ENCODE measurements around the gene SLC25A24.
"Not testable (repeated sequence)": the region's sequence is repeated elsewhere in the genome, so short reads cannot be mapped to it uniquely, and the experiment has no call there.

Gene SLC25A24

GRCh38 chr1:108199781-108200686 lies at the start of gene SLC25A24:
SLC25A24 (minus strand) TSS chr1:108200343; CDS start chr1:108200138, 205 bp downstream.
- in situ Hi-C loops (cut with MboI; ENCODE audit: low sequenced_read_pairs) = no loop called here

- in situ Hi-C loops (cut with MboI; ENCODE audit: low sequenced_read_pairs) = not testable (repeated sequence)
Observed at GRCh38 chr1:108243976-108244375, 43.8 kb upstream of the SLC25A24 start, which contains the start of gene NBPF4. NBPF4 (minus strand) TSS chr1:108244076; CDS start chr1:108243761, 315 bp downstream.

DNA sequence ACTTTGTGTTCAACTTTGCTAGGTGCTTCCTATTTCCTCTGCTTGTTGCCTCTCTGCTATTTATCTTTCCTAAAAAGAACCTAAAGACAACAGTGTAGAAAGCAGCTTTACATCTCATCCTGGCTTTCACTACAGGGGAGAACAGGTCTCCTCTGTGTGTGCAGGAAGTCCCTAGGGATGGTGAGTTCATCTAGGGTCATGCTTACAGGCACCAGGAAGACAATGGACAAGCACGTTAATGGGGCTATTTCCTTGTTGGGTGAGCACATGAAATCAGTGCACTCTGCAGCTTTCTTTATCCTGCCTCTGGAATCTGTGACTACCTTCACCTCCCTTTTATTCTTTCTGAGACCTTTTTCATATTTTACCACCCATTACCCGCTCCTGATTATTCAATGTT lies 39.3 kb upstream of the SLC25A24 start:
- in situ Hi-C loops (cut with MboI; ENCODE audit: low sequenced_read_pairs) = not testable (repeated sequence)

- in situ Hi-C loops (cut with MboI; ENCODE audit: low sequenced_read_pairs) = not testable (repeated sequence)
Observed at GRCh38 chr1:108235308-108235707, 35.2 kb upstream of the SLC25A24 start.

DNA sequence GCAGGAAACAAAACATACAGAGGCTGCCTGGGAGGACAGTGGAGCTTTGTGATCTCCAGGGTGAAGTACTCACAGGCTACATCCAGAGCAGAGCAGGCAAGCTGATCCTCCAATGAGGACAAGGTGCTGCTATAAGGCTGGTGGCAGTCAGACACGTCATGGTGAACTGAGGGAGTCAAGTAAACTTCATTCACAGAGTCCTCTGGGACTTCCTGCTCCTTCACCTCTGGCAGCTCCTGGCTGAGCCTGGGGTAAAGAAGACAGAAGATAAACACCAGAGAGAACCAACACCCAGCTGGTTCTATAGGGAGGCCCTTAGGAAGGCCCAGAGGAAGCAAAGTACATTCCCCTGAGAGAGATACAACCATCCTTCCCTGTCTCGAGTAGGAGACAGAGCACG lies 32.0 kb upstream of the SLC25A24 start:
- in situ Hi-C loops (cut with MboI; ENCODE audit: low sequenced_read_pairs) = not testable (repeated sequence)

GRCh38 chr1:108229976-108230375 lies 29.8 kb upstream of the SLC25A24 start:
- in situ Hi-C loops (cut with MboI; ENCODE audit: low sequenced_read_pairs) = not testable (repeated sequence)

DNA sequence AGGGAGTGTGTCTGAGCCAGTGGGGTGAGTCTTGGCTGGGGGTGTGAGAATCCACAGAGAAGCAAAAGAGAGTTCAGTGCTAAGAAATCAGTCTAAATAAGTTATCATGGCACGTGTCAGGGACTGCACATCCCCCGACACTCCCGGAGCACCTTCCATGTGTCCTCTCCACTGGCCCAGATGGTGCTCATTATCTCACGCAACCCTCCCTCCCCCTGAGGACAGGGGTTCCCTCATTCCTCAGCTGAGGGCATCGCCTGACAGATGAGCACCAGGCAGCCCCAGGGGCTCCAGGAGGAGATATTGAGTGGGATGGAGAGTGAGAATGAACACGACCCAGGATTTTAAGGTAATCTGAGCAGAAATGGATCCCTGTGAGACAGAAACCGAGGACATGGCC lies 27.6 kb upstream of the SLC25A24 start:
- in situ Hi-C loops (cut with MboI; ENCODE audit: low sequenced_read_pairs) = not testable (repeated sequence)

- in situ Hi-C loops (cut with MboI; ENCODE audit: low sequenced_read_pairs) = not testable (repeated sequence)
Observed at GRCh38 chr1:108226855-108227254, 26.7 kb upstream of the SLC25A24 start.

- in situ Hi-C loops (cut with MboI; ENCODE audit: low sequenced_read_pairs) = not testable (repeated sequence)
Observed at GRCh38 chr1:108223226-108223625, 23.1 kb upstream of the SLC25A24 start.

GRCh38 chr1:108217515-108218174 lies 17.5 kb upstream of the SLC25A24 start:
- in situ Hi-C loops (cut with MboI; ENCODE audit: low sequenced_read_pairs) = not testable (repeated sequence)

DNA sequence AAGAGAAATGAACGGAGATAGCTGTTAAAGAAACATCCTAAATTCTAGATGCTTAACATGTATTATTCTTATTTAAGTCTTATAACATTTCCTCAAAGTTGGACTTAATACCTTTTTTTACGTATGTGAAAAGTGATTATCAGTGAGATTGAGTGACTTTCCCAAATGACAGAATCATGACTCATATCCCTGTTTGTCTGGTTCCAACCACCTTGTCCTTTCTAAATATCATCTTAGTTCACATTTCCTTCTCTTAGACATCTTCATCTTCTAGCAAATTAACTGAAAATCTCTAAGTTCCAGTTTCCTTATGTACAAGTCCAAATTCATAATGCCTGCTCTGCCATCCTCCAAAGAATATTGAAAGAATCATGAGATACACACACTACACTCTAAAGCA lies 16.9 kb upstream of the SLC25A24 start:
- in situ Hi-C loops (cut with MboI; ENCODE audit: low sequenced_read_pairs) = not testable (repeated sequence)

- in situ Hi-C loops (cut with MboI; ENCODE audit: low sequenced_read_pairs) = not testable (repeated sequence)
Observed at GRCh38 chr1:108216028-108216890, 16.1 kb upstream of the SLC25A24 start.

GRCh38 chr1:108214641-108215465 lies 14.7 kb upstream of the SLC25A24 start:
- in situ Hi-C loops (cut with MboI; ENCODE audit: low sequenced_read_pairs) = not testable (repeated sequence)

DNA sequence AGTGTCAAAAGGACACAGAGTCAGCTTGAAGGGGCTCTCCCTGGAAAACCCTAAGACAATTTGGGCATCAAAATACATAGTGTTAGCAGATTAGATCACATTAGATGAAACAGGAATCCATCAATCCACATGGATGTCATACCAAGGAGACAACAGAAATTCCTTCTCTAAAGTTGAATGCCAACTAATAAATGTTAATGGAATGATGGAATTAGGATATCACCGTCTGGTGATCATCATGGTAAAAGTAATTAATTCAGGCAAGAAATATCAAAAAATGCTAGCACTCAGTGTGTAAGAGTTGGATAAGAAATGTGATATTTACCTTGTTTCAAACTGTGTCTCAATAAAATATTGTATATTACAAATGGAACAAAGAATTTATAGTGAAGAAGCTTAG lies 10.9 kb upstream of the SLC25A24 start:
- in situ Hi-C loops (cut with MboI; ENCODE audit: low sequenced_read_pairs) = no loop called here

DNA sequence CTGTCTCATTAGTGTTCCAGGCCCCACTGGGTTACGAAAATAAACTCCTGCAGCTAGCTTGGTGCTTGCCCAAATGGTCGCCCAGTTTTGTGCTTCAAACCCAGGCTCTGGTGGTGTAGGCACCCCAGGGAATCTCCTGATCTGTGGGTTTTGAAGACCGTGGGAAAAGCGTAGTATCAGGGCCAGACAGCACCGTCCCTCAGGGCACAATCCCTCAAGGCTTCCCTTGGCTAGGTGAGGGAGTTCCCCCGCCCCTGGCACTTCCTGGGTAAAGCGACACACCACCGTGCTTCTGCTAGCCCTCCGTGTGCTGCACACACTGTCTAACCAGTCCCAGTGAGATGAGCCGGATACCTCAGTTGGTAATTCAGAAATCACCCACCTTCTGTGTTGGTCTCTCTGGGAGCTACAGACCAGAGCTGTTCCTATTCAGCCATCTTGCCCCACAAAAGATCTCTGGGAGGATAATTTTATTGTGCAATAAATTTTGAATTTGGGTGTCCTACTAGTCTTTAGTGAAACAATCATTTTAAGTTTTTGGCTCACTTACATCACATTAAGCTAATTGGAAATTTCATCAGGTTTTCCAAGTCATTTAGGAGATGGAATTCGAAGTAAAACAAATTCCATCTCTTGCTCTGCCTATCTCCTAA lies 9.4 kb upstream of the SLC25A24 start:
- in situ Hi-C loops (cut with MboI; ENCODE audit: low sequenced_read_pairs) = no loop called here

DNA sequence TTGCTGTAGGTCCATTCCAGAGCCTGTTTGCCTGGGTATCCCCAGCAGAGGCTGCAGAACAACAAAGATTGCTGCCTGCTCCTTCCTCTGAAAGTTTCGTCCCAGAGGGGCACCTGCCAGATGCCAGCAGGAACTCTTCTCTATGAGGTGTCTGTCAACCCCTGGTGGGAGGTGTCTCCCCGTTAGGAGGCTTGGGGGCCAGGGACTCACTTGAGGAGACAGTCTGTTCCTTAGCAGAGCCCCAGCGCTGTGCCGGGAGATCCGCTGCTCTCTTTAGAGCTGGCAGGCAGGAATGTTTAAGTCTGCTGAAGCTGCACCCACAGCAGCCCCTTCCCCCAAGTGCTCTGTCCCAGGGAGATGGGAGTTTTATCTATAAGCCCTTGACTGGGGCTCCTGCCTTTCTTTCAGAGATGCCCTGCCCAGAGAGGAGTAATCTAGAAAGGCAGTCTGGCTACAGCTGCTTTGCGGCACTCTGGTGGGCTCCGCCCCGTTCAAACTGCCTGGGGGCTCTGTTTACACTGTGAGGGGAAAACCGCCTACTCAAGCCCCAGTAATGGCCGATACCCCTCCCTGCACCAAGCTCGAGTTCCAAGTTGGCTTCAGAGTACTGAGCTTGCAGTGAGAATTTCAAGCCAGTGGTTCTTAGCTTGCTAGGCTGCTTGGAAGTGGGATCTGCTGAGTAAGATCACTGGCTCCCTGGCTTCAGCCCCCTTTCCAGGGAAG lies 8.7 kb upstream of the SLC25A24 start:
- in situ Hi-C loops (cut with MboI; ENCODE audit: low sequenced_read_pairs) = no loop called here

DNA sequence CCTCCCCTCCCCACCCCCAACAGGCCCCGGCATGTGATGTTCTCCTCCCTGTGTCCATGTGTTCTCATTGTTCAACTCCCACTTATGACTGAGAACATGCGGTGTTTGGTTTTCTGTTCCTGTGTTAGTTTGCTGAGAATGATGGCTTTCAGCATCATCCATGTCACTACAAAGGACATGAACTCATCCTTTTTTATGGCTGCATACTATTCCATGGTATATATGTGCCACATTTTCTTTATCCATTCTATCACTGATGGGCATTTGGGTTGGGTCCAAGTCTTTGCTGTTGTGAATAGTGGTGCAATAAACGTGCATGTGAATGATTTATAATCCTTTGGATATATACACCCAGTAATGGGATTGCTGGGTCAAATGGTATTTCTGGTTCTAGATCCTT lies 3.4 kb upstream of the SLC25A24 start:
- in situ Hi-C loops (cut with MboI; ENCODE audit: low sequenced_read_pairs) = not testable (repeated sequence)

DNA sequence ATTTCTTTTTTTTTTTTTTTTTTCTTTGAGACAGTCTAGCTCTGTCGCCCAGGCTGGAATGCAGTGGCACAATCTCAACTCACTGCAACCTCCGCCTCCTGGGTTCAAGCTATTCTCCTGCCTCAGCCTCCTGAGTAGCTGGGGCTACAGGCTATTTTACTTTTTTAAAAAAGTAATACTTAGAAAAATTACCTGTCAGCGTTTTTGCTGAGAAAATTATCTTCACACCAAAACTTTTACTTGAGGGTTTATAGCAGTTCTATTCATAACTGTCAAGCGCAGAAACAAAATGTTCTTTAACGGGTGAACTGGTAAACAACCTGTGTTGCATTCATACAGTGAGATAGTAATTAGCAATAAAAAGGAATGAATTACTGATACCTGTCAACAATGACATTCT lies 1.5 kb upstream of the SLC25A24 start:
- in situ Hi-C loops (cut with MboI; ENCODE audit: low sequenced_read_pairs) = no loop called here

DNA sequence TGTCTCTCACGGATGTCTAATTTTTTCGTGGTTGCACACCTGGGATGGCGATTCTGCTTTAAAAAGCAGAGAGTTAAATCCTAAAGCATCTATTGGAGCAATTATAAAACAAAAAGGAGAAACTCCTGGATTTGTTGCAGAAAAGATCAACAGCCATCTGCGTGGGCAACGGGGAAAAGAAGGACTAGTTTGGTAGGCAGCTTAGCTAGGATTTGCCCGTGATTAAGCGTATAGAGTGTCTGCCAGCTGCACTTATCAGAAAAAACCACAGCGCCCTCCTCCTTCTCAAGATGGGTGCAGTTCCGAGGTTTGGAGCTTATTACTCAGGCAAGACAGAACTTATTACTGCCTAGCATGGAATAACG lies 526 bp upstream of the SLC25A24 start:
- in situ Hi-C loops (cut with MboI; ENCODE audit: low sequenced_read_pairs) = no loop called here

All from hTERT RPE-1 (cell line).